Fibroblast of lung (primary cell): ENCODE measurements around the gene GLIS1. TPM values are rescaled to one million over a fixed set of nuclear protein-coding genes. Genes with fewer than 3 reads are reported as not detected.

Experiments
- DNase-seq, 2 donors: peaks; one replicate each; pipeline versions ENCODE4 v3.0.0 to v3.0.0-alpha.2; 2010; ENCODE audit warnings: low read depth in 2 of 2
- H2AFZ ChIP-seq: 2 replicates; pipeline ENCODE4 v1.5.1; 2012; ENCODE audit warnings: low read length, control low read depth, inconsistent platforms
- H3K27ac ChIP-seq: 2 replicates; pipeline ENCODE4 v1.5.1; 2011; ENCODE audit warnings: low read length, control low read depth; ENCODE audit not compliant: insufficient read depth
- H3K27me3 ChIP-seq: 2 replicates; pipeline ENCODE4 v1.5.1; 2011; ENCODE audit warnings: mild to moderate bottlenecking, low read length; ENCODE audit not compliant: control insufficient read depth, insufficient read depth
- H3K36me3 ChIP-seq: 2 replicates; pipeline ENCODE4 v1.5.1; 2011; ENCODE audit warnings: low read length; ENCODE audit not compliant: control insufficient read depth, insufficient read depth
- H3K4me1 ChIP-seq: 2 replicates; pipeline ENCODE4 v1.5.1; 2011; ENCODE audit warnings: low read length; ENCODE audit not compliant: control insufficient read depth, insufficient read depth; ENCODE audit errors: extremely low read depth
- H3K4me2 ChIP-seq: 2 replicates; pipeline ENCODE4 v1.5.1; 2011; ENCODE audit warnings: low read length, control low read depth; ENCODE audit not compliant: insufficient read depth; ENCODE audit errors: extremely low read depth
- H3K4me3 ChIP-seq, 4 experiments: fragments of 200-600 bp in 1 of 4; sonication (generic) in 1 of 4; replicated peaks in 1 of 4; 2 replicates each; pipeline ENCODE4 v1.5.1; 2011 to 2016; ENCODE audit warnings: low read length in 4 of 4, low read depth in 3 of 4, mild to moderate bottlenecking in 3 of 4, control low read depth in 2 of 4, inconsistent platforms in 1 of 4, mixed read lengths in 1 of 4; ENCODE audit not compliant: insufficient read depth in 1 of 4; ENCODE audit errors: control extremely low read depth in 1 of 4
- H3K79me2 ChIP-seq: 2 replicates; pipeline ENCODE4 v1.5.1; 2012; ENCODE audit warnings: mild to moderate bottlenecking, low read length, inconsistent platforms; ENCODE audit not compliant: control insufficient read depth, insufficient read depth
- H3K9ac ChIP-seq: 2 replicates; pipeline ENCODE4 v1.5.1; 2011; ENCODE audit warnings: mild to moderate bottlenecking, low read length, control low read depth; ENCODE audit not compliant: insufficient read depth
- H3K9me3 ChIP-seq: 2 replicates; pipeline ENCODE4 v1.5.1; 2012; ENCODE audit warnings: low read depth, low read length; ENCODE audit not compliant: control insufficient read depth, insufficient read depth
- H4K20me1 ChIP-seq: 2 replicates; pipeline ENCODE4 v1.5.1; 2011; ENCODE audit warnings: low read length; ENCODE audit not compliant: control insufficient read depth, insufficient read depth; ENCODE audit errors: extremely low read depth
- EZH2 ChIP-seq: IDR thresholded peaks from 2 replicates; pipeline ENCODE4 v1.5.1; 2012; ENCODE audit warnings: low read length, control low read depth, mild to moderate bottlenecking; ENCODE audit errors: missing control alignments
- polyA plus RNA-seq, 2 donors: library from polyadenylated mRNA; depleted of rRNA in 1 of 2; stranded (reverse) in 1 of 2; unstranded in 1 of 2; fragments of >200 nt; gene quantifications; 2 replicates each; pipeline ENCODE4 v1.2.1, GENCODE V29; 2011 to 2012; ENCODE audit warnings: missing spikeins in 1 of 2
- total RNA-seq: library from RNA; depleted of rRNA; stranded (reverse); fragments of >200 nt; gene quantifications from 2 replicates; pipeline ENCODE4 v1.2.1, GENCODE V29; 2014
- TF ChIP-seq, protein P1 (sequence below), 2 donors: IDR thresholded peaks in 1 of 2; conservative IDR thresholded peaks in 1 of 2; 1 replicate in 1 of 2; 2 replicates in 1 of 2; pipeline ENCODE4 v1.5.1; 2011 to 2012; ENCODE audit warnings: low read length in 2 of 2, control low read depth in 1 of 2, inconsistent platforms in 1 of 2, low read depth in 1 of 2, mild to moderate bottlenecking in 1 of 2

Gene GLIS1
- total and polyA plus RNA-seq, 2 donors (not counting 1 experiment from before 2014, with no cell fraction given), result under 0.01 to 0.05 TPM

DNA sequence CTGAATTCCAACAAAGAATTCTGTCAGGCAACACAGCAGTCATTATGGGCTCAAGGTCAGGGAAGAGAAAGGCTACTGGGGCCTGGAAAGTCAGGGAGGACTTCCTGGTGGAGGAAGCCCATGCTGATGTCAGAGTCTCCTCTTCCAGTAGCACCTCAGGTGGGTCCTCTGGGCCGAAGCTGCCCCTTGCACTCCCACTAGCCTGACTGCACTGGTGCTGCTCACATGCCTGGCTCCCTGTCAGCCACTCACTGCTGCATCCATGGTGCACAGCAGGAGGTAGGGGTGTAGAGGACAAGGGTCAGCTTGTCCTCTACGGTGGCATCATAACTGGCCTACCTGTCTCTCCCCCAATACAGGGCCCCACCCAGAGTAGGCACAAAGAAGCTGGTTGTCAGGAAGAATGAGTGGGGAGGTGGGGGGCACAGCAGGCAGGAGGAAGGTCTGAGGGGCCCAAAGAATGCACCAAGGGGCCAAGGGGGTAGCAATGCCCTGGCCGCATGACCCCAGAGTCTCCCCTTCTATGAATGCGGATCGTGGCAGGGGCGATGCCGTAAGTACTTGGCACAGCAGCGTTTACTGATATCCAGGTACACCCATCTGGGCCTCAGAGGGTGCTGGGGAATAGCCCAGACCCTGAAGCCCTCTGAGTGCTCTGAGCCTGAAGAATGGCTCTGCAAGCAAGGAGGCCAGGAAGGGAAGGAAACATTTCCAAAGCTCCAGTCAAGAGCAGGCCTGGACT is 80.3 kb downstream of the GLIS1 start:
- no peak overlapping the region for H3K27ac ChIP-seq
- TF ChIP-seq EZH2, result no peak
- TF ChIP-seq, protein P1, sequence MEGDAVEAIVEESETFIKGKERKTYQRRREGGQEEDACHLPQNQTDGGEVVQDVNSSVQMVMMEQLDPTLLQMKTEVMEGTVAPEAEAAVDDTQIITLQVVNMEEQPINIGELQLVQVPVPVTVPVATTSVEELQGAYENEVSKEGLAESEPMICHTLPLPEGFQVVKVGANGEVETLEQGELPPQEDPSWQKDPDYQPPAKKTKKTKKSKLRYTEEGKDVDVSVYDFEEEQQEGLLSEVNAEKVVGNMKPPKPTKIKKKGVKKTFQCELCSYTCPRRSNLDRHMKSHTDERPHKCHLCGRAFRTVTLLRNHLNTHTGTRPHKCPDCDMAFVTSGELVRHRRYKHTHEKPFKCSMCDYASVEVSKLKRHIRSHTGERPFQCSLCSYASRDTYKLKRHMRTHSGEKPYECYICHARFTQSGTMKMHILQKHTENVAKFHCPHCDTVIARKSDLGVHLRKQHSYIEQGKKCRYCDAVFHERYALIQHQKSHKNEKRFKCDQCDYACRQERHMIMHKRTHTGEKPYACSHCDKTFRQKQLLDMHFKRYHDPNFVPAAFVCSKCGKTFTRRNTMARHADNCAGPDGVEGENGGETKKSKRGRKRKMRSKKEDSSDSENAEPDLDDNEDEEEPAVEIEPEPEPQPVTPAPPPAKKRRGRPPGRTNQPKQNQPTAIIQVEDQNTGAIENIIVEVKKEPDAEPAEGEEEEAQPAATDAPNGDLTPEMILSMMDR (conservative IDR thresholded peaks at IDR 0.05 in 1 of 2, IDR thresholded peaks at IDR 0.05 in 1 of 2; ENCODE audit: low read depth in 1 of 2, low read length in 2 of 2), result no peak
- peaks cover 4% of the 10 kb centered on the region for H3K4me1 ChIP-seq
- no peaks in the 10 kb centered on the region for H3K79me2 ChIP-seq
- H3K9me3 ChIP-seq, result no peaks in the 10 kb centered on the region
- H3K27me3 ChIP-seq, result peaks cover 10% of the 10 kb centered on the region
- no peak overlapping the region for H3K9ac ChIP-seq
- H3K36me3 ChIP-seq, result no peaks in the 10 kb centered on the region
- no peak overlapping the region for H3K4me2 ChIP-seq
- H4K20me1 ChIP-seq, result no peaks in the 10 kb centered on the region
- no peak overlapping the region for H3K4me3 ChIP-seq
- no peak for DNase-seq
- no peak overlapping the region for H2AFZ ChIP-seq

DNA sequence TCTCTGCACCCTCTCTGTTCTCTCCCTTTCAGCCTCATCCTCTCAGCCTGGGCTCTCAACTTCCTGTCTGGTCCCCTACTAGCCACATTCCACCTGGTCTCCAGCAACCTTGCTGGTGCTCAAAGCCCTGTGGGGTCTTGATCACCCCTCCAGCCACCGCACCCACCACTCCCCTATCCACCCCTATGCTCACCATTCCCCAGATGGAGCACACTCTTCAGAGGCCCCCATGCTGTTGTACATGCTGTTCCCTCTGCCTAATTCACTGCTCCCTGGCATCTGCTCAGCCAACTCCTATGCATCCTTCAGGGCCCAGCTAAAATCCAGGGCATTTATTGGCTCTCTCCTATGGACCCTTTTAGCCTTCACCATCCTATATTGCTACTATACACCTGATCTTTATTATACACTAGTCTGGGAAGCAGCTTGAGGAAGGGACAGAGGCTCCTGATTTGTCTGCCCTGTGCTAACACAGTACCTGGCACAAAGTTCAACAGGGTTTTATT is 81.0 kb downstream of the GLIS1 start:
- no peak for TF ChIP-seq EZH2
- TF ChIP-seq, protein P1 (conservative IDR thresholded peaks at IDR 0.05 in 1 of 2, IDR thresholded peaks at IDR 0.05 in 1 of 2; ENCODE audit: low read depth in 1 of 2, low read length in 2 of 2), result no peak
- Histone ChIP-seq H4K20me1 (no peaks in the 10 kb centered on the region), H3K4me3 (no peak overlapping the region), H3K9me3 (no peaks in the 10 kb centered on the region), H3K79me2 (no peaks in the 10 kb centered on the region), H3K9ac (no peak overlapping the region), H3K4me2 (no peak overlapping the region), H2AFZ (no peak overlapping the region), H3K36me3 (no peaks in the 10 kb centered on the region), H3K27me3 (peaks cover 10% of the 10 kb centered on the region), H3K4me1 (peaks cover 4% of the 10 kb centered on the region), H3K27ac (no peak overlapping the region)
- no peak for DNase-seq

DNA sequence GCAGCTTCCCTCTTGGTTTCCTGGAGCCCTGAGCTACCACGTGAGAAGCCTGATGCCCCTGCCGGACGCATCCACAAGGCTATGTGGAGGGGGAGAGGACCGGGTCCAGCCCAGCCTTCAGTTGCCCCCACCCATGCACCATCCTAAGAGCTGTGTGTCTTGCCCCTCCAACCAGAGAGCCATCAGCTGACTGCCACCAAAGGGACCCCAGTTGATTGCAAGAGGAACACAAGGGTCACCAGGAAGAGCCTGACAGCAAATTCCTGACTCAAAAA is 81.5 kb downstream of the GLIS1 start:
- Histone ChIP-seq H2AFZ (no peak overlapping the region), H3K4me3 (no peak overlapping the region), H4K20me1 (no peaks in the 10 kb centered on the region), H3K36me3 (no peaks in the 10 kb centered on the region), H3K27ac (no peak overlapping the region), H3K4me2 (no peak overlapping the region), H3K4me1 (peaks cover 4% of the 10 kb centered on the region), H3K79me2 (no peaks in the 10 kb centered on the region), H3K9ac (no peak overlapping the region), H3K27me3 (peaks cover 10% of the 10 kb centered on the region), H3K9me3 (no peaks in the 10 kb centered on the region)
- DNase-seq, result no peak
- TF ChIP-seq EZH2, result no peak
- TF ChIP-seq, protein P1 (conservative IDR thresholded peaks at IDR 0.05 in 1 of 2, IDR thresholded peaks at IDR 0.05 in 1 of 2; ENCODE audit: low read depth in 1 of 2, low read length in 2 of 2), result no peak
